GM04504 (cell line): Measurements from ENCODE around the gene MMP24OS.
"Not testable (repeated sequence)": the region's sequence is repeated elsewhere in the genome, so short reads cannot be mapped to it uniquely, and the experiment has no call there.

Experiments
- DNase-seq: peaks from one replicate; pipeline ENCODE4 v3.0.0-alpha.2; 2012; ENCODE audit warnings: low read depth

MMP24OS gene

DNA sequence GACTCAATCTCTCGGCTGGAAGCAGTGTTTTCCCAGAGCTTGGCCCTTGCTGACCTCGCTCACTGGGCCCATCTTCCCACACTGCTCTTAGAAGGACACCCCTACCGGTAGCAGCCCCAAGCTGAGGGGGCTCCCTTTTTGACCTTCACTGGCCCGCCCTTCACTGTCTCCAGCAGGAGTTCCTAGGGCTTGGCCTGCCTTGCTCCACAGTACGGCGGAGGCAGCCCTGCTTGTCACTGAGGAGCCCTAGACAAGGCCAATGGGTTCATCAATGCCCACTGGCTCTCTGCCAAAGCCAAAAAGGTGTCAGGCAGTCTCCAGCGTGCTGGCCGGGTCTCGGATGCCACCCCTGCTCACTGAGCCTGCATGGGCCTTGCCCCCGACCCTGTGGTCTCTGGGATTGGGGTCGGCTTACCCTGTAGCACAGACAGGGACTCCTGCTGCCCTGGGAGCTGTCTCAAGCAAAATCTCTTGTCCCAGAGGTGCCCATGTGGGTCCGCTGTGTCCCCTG is 2.1 kb downstream of the MMP24OS start:
- no peak for DNase-seq

DNA sequence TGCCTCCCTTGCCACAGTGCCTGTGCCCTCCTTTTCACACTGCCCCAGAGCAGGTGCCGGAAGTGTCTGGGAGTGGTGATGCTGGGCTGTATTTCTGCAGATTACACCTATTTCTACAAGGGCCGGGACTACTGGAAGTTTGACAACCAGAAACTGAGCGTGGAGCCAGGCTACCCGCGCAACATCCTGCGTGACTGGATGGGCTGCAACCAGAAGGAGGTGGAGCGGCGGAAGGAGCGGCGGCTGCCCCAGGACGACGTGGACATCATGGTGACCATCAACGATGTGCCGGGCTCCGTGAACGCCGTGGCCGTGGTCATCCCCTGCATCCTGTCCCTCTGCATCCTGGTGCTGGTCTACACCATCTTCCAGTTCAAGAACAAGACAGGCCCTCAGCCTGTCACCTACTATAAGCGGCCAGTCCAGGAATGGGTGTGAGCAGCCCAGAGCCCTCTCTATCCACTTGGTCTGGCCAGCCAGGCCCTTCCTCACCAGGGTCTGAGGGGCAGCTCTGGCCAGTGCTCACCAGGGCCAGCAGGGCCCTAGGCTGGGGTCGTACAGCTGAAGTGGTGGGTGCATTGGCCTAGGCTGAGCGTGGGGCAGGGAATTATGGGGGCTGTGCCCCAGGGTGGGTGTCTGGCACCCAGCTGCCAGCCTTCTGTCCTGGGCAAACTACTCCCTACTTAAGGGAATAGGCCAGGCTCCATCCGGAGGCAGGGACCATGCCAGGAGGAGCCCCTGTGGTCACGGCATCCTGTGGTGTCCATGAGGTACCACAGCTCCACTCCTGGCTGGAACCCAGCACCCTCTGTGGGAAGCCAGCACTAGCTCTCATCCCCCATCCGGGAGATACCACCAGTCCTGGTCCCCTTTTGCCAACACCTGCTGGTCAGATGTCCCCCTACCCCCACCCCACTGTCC is 3.5 kb downstream of the MMP24OS start:
- DNase-seq: no peak

- no peak for DNase-seq
These were observed 4.3 kb downstream of the MMP24OS start for GRCh38 chr20:35273449-35274171.

DNA sequence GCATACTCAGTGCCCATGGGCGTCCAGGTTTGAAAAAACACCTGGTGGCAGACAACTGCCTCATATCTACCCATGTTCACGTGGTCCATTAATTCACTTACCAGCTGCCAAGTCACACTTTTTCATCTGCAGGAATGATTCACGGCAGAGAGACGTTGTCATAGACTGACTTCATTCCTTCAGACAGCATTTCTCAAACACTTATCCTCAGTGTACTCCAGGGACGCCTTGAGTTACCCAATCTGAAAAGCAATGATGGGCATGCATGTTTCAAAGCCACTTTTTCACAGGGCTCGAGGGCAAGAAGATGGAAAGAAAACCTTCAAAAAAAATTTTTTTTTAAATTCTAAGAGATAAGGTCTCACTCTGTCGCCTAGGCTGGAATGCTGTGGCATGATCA is 6.0 kb downstream of the MMP24OS start:
- DNase-seq: no peak

DNA sequence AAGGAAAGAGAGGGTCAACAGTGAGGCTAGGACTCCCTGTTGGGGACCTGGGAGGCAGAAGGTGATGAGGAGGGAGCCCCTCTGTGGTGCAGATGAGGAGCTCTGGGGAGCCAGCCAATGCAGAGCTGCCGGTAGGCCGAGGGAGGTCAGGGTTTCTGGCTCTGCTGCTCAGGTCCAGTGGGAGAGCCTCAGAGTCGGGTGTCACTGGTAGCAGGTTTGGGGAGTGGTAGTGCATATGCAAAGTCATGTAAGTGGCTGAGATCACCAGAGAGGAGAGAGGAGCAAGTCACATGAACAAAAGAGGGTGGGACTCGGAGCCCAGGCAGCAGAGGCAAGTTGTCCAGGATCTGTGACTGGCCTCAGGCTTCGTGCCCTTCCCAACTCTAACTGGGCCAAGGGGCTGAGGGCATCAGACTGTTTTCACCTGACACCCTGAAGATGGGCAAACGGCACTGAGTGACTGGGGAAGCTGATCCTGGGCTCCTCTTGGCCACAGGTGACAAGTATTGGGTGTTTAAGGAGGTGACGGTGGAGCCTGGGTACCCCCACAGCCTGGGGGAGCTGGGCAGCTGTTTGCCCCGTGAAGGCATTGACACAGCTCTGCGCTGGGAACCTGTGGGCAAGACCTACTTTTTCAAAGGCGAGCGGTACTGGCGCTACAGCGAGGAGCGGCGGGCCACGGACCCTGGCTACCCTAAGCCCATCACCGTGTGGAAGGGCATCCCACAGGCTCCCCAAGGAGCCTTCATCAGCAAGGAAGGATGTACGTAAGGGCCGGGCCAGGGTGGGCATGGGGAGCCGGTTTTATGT is 6.6 kb downstream of the MMP24OS start:
- no peak for DNase-seq

DNA sequence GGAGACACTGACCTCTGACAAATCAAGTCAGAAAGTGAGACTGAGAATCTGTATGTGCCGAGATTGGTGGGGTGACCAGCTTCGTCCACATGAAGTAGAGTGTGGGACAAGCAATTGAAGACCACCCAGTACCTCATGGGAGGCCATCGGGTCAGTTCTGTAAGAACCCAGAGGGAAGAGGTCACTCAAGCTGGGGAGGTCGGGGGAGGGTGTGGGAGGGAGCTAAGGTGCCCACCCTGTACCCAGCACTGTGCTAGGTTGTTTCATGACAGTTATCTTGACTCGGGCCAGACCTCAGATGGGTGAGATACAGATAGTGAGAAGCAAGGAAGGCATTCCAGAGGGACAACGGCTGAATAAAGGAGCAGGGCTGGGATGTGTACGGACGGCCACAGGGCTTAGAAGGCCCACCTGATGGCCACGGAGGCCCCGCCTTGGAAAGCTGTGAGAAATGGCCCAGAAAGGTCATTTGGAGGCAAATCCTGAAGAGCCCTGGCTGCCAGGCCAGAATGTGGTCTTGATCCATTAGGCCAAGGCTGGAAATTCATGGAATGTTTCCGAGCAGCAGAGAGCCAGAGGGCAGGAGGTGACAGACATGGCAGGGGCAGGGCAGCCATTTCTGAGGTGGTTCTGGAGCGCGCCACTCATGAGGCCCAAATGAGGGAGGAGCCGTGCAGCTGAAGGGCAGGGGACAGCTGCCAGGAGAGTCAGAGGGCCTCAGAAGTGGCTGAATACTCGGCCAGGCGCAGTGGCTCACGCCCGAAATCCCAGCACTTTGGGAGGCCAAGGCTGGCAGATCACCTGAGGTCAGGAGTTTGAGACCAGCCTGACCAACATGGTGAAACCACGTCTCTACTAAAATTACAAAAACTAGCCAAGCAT is 7.7 kb downstream of the MMP24OS start:
- DNase-seq: no peak

DNA sequence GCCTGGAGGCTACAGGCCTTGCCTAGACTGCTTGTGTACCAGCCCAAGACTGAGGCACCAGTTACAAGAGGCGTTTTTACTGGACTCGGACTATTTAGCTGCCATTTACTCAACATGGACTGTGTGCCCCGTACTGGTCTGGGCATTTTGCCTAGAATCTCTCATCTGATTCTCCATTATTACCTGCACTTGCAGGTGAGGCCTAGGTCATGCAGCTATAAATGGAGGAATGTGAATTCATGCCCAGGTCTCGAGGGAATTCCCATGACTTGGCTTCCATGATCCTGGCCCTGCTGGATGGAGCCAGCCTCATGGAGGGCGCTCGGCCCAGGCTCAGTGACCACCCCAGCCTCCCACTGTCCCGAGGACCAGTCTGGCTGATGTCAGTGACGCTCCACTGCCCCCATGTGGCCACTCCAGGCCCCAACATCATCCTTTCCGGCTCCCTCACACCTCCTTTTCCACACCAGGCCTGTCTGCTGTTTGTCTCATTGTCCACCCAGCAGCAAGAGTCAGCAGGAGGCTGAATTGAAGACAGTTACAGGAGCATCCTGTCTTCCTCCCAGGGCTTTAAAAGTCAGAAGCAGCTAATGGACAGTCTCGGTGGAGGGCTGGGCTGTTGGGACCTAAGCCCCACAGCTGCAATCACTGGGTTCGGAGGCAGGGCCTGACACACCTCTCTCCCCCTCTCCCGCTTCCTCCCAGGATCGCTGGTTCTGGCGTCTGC is 8.7 kb downstream of the MMP24OS start:
- no peak for DNase-seq

- DNase-seq: no peak
These were observed 10.8 kb downstream of the MMP24OS start for GRCh38 chr20:35267092-35267491.

GRCh38 chr20:35264755-35265154 is 13.2 kb downstream of the MMP24OS start:
- DNase-seq: no peak

DNA sequence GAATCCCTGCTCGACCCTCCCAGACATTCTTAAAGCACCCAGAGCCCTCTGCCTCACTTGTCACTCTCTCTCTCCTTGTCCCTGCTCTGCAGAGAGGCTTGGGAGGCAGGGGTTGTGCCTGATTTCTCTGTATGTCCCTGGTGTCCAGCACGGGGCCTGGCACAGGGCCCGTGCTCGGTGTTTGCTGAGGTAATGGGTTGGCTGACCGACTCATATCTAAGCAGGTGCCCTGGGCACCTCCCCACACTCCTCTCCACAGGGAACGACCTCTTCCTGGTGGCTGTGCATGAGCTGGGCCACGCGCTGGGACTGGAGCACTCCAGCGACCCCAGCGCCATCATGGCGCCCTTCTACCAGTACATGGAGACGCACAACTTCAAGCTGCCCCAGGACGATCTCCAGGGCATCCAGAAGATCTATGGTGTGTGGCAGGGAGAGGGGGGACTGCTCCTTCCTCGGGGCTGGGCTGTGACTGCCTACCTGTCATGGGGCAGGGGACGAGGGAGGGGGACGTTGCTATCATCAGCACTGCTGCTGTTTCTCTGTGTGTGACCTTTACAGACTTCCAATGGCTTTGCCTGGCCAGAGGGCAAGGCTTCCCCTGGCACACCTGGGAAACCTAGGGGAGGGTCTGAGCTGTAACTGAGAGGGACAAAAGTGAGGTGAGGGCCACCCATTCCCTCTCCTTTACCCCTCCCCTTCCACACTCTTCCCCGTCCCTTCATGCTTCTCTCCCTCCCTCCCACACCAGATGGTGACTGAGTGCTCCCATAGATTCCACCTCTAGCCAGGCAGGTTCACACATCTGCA is 14.2 kb downstream of the MMP24OS start:
- DNase-seq: no peak

DNA sequence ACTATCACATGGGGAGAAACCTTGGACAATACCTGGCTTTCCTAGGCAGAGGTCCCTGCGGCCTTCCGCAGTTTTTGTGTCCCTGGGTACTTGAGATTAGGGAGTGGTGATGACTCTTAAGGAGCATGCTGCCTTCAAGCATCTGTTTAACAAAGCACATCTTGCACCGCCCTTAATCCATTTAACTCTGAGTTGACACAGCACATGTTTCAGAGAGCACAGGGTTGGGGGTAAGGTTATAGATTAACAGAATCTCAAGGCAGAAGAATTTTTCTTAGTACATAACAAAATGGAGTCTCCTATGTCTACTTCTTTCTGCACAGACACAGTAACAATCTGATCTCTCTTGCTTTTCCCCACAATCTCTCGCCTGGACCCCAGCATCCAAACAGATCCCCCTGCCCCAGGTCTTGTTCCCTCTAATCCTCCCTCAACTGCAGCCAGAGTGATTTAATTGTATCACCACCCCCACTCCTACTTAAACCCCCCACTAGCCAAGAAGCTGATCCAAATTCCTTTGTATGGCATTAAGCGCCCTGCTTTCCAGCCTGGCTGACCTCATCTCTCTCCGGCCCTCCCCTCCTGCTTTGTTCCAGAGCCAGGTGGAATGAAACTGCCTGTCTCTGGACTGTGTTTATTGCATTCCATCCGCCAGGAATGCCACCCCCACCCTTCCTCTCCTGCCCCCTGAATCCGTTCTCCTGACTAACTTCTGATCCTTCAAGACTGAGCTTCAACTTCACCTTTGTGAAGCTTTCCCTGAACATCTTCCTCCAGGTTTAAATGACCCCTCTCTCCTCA is 15.0 kb downstream of the MMP24OS start:
- not testable (repeated sequence) for DNase-seq

- not testable (repeated sequence) for DNase-seq
These were observed 15.6 kb downstream of the MMP24OS start for GRCh38 chr20:35262321-35262720.

DNA sequence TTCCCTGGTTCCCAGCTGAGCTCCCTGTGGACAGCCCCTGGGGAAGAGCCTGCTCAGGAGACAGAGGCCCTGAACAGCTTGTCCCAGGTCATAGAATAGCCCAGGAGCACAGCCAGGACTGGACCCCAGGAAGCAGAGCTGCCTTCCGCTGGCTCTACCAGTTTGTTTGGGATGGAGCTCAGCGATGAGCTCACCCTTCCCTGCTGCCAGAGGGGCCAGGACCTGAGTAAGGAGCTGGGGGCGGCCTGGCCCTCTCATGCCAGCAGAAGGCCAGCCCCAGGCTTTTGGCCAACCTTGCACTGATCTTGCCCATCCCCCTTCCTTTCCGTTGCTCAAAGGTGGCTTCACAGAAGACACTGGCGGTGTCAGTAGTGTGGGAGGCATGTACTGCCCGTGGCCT is 17.5 kb downstream of the MMP24OS start:
- no peak for DNase-seq

GRCh38 chr20:35257175-35257909 is 20.6 kb downstream of the MMP24OS start:
- no peak for DNase-seq

DNA sequence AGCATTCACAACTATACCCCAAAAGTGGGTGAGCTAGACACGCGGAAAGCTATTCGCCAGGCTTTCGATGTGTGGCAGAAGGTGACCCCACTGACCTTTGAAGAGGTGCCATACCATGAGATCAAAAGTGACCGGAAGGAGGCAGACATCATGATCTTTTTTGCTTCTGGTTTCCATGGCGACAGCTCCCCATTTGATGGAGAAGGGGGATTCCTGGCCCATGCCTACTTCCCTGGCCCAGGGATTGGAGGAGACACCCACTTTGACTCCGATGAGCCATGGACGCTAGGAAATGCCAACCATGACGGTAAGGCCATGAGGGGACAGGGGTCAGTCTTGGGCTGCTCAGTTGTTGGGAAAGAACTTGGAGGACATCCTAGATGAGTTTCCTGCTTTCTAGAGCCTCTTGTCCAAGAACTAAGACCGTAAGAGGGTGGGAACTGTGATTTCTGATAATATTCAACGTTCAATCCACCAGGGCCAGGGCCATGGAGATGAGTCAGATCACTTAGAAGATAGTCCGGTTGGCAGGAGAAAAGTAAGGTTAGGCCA is 23.4 kb downstream of the MMP24OS start:
- no peak for DNase-seq

DNA sequence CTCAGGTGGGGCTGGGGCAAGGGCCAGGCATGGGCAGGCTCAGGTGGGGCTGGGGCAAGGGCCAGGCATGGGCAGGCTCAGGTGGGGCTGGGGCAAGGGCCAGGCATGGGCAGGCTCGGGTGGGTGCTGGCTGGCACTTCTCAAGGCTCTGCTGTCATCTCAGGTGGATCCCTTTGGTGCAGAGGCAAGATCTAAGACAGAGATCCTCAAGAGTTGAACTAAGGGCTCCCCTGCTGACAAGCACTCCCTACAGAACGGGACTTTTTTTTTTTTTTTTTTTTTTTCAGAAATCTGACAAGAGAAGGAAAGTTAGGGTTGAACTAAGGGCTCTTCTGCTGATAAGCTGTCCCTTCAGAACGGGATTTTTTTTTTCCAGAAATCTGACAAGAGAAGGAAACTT is 24.9 kb downstream of the MMP24OS start:
- no peak for DNase-seq

DNA sequence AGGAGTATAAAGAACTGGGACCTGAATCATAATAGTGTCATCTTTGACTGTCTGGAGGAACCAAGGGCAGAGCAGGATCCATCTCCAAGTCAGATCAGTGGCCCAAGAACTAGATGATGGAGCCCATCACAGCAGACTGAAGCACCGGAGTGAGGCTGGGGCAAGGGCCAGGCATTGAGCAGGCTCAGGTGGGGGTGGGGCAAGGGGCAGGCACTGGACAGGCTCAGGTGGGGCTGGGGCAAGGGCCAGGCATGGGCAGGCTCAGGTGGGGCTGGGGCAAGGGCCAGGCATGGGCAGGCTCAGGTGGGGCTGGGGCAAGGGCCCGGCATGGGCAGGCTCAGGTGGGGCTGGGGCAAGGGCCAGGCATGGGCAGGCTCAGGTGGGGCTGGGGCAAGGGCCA is 25.3 kb downstream of the MMP24OS start:
- DNase-seq: not testable (repeated sequence)

- DNase-seq: no peak
These were observed 25.9 kb downstream of the MMP24OS start for GRCh38 chr20:35252037-35252461.
